Stimulated activated CD4-positive, alpha-beta T cell treated with anti-CD3 and anti-CD28 coated beads, Interleukin-4, amount 100 ng/mL, for 48 hours (primary cell): ENCODE data around the gene SLC6A12.
"Not testable (repeated sequence)": the region's sequence is repeated elsewhere in the genome, so short reads cannot be mapped to it uniquely, and the experiment has no call there.

Experiments used
- DNase-seq, 2 donors: peaks; one replicate each; pipeline ENCODE4 v3.0.0-alpha.2; 2020; ENCODE audit warnings: low read depth in 2 of 2

The SLC6A12 gene

GRCh38 chr12:217029-217428 lies 3.1 kb upstream of the SLC6A12 start:
- not testable (repeated sequence) for DNase-seq

- no peak for DNase-seq
These were observed 1.2 kb upstream of the SLC6A12 start for GRCh38 chr12:215116-215515.

- DNase-seq: no peak
These were observed 427 bp downstream of the SLC6A12 start for GRCh38 chr12:213527-213932.

- DNase-seq: no peak
These were observed 1.0 kb downstream of the SLC6A12 start for GRCh38 chr12:212715-213526.

- no peak for DNase-seq
These were observed 1.6 kb downstream of the SLC6A12 start for GRCh38 chr12:212415-212714.

GRCh38 chr12:211639-212414 lies 2.1 kb downstream of the SLC6A12 start:
- no peak for DNase-seq

GRCh38 chr12:211142-211465 lies 2.9 kb downstream of the SLC6A12 start:
- DNase-seq: no peak

- no peak for DNase-seq
These were observed 3.4 kb downstream of the SLC6A12 start for GRCh38 chr12:210277-211141.

GRCh38 chr12:209851-210250 lies 4.1 kb downstream of the SLC6A12 start:
- no peak for DNase-seq

- DNase-seq: no peak
These were observed 4.7 kb downstream of the SLC6A12 start for GRCh38 chr12:209246-209645.

- no peak for DNase-seq
These were observed 5.1 kb downstream of the SLC6A12 start for GRCh38 chr12:208813-209212.

- no peak for DNase-seq
These were observed 6.2 kb downstream of the SLC6A12 start for GRCh38 chr12:207804-208203.

GRCh38 chr12:206746-207440 lies 7.1 kb downstream of the SLC6A12 start:
- DNase-seq: no peak

GRCh38 chr12:205026-205425 lies 8.9 kb downstream of the SLC6A12 start:
- no peak for DNase-seq

- no peak for DNase-seq
These were observed 9.7 kb downstream of the SLC6A12 start for GRCh38 chr12:204261-204678.

GRCh38 chr12:203462-204260 lies 10.3 kb downstream of the SLC6A12 start:
- DNase-seq: no peak

GRCh38 chr12:203074-203461 lies 10.9 kb downstream of the SLC6A12 start:
- no peak for DNase-seq

GRCh38 chr12:202081-202731 lies 11.8 kb downstream of the SLC6A12 start:
- DNase-seq: no peak

GRCh38 chr12:201361-201760 lies 12.6 kb downstream of the SLC6A12 start:
- DNase-seq: no peak

GRCh38 chr12:198705-199104 lies 15.3 kb downstream of the SLC6A12 start:
- DNase-seq: no peak
